Uterus (tissue), 4 donors: Measurements from ENCODE around the gene RNF157. TPM values are rescaled to one million over a fixed set of nuclear protein-coding genes. Genes with fewer than 3 reads are reported as not detected.

Experiments used
- DNase-seq, 2 donors: peaks; one replicate each; pipeline ENCODE4 v3.0.0-alpha.2; 2019 to 2020
- H3K27ac ChIP-seq, 2 donors: fragments of 200-600 bp; sonication (generic); 1 replicate in 1 of 2; 2 replicates in 1 of 2; pipeline ENCODE4 v1.5.1; 2016 to 2018
- H3K27me3 ChIP-seq, 2 donors: fragments of 200-600 bp; sonication (generic); one replicate each; pipeline ENCODE4 v1.5.1; 2018 to 2019; ENCODE audit warnings: control low read depth in 1 of 2
- H3K36me3 ChIP-seq, 2 donors: fragments of 200-600 bp; sonication (generic); one replicate each; pipeline ENCODE4 v1.5.1; 2019; ENCODE audit warnings: control low read depth in 1 of 2
- H3K4me1 ChIP-seq, 2 donors: fragments of 200-600 bp; sonication (generic); one replicate each; pipeline ENCODE4 v1.5.1; 2018 to 2019; ENCODE audit warnings: control low read depth in 1 of 2
- H3K4me3 ChIP-seq, 2 donors: fragments of 200-600 bp; sonication (generic); 1 replicate in 1 of 2; 2 replicates in 1 of 2; pipeline ENCODE4 v1.5.1; 2018 to 2019; ENCODE audit warnings: mild to moderate bottlenecking in 1 of 2
- H3K9me3 ChIP-seq, 2 donors: fragments of 200-600 bp; sonication (generic); one replicate each; pipeline ENCODE4 v1.5.1; 2019; ENCODE audit warnings: control low read depth in 1 of 2
- POLR2A ChIP-seq, 2 donors: fragments of 450-650 bp; IDR thresholded peaks; one replicate each; pipeline ENCODE4 v1.6.1; 2016; ENCODE audit warnings: antibody characterized with exemption in 2 of 2, mild to moderate bottlenecking in 1 of 2, moderate library complexity in 1 of 2
- intact Hi-C: fragments of 100-400 bp; cut with DNase I; formaldehyde crosslinking; loops from one replicate; pipeline ENCODE4 v1.15.1; 2023; ENCODE audit warnings: low total_unique reads
- total RNA-seq, 4 donors: library from RNA; depleted of rRNA in 3 of 4; stranded (reverse); fragments of >200 nt in 3 of 4; gene quantifications; one replicate each; pipeline versions ENCODE4 v1.1.0 to v1.2.4, GENCODE V29; 2014 to 2023
- TF ChIP-seq, protein P1 (sequence below), 4 experiments: fragments of 200-600 bp in 2 of 4; fragments of 450-650 bp in 2 of 4; sonication (generic) in 2 of 4; IDR thresholded peaks; one replicate each; pipeline ENCODE4 v1.5.1; 2016 to 2019; ENCODE audit warnings: antibody characterized with exemption in 4 of 4, mild to moderate bottlenecking in 2 of 4, moderate library complexity in 1 of 4
- donor health status: DM: yes; HTN: yes; CAD: no.

RNF157 gene
- total RNA-seq, 4 donors from 2014 or later: 0.77 to 5.7 (median 1.7) TPM

DNA sequence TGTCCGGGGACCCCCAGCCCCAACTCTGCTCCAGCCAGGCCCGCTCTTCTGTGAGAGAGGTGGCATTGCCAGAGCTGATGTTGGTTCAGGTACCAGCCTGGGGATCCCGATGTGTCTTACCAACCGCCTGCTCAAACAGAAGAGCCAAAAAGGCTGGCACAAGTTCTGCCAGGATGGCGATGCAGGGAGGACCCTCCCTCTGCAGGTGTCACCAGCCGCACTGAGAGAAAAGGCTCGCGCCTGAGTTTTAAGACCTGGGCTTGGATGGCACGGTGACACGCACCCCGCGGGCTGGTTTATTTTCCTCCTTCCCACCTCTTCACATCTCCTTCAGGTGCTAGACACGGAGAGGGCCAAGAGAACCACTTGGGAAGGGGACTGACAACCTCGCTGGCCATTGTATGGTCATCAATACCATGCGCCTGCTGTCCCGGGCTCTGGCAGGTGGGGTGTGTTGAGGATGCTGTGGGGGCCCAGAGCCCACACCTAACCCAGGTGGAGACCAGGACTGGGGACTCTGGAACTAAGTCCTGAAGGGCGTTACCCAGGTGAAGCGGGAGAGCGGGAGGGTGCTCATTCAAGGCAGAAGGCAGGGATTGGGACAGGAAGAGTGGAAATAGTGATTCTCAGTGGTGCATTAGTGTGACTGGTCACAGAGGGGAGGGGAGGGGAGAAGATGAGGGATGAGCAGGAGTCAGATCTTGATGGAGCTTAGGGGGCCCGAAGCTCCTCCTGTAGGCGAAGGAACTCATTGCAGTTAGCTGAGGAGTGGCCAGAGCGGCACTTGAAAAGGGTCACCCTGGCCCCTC, 115.5 kb downstream of the RNF157 start:
- TF ChIP-seq, protein P1, sequence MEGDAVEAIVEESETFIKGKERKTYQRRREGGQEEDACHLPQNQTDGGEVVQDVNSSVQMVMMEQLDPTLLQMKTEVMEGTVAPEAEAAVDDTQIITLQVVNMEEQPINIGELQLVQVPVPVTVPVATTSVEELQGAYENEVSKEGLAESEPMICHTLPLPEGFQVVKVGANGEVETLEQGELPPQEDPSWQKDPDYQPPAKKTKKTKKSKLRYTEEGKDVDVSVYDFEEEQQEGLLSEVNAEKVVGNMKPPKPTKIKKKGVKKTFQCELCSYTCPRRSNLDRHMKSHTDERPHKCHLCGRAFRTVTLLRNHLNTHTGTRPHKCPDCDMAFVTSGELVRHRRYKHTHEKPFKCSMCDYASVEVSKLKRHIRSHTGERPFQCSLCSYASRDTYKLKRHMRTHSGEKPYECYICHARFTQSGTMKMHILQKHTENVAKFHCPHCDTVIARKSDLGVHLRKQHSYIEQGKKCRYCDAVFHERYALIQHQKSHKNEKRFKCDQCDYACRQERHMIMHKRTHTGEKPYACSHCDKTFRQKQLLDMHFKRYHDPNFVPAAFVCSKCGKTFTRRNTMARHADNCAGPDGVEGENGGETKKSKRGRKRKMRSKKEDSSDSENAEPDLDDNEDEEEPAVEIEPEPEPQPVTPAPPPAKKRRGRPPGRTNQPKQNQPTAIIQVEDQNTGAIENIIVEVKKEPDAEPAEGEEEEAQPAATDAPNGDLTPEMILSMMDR (IDR thresholded peaks at IDR 0.05): no peak
- no peak for TF ChIP-seq POLR2A (IDR thresholded peaks at IDR 0.05)
- Histone ChIP-seq H3K4me1 (no peaks in the 10 kb centered on the region), H3K27ac (no peak overlapping the region), H3K4me3 (no peak overlapping the region), H3K36me3 (no peaks in the 10 kb centered on the region), H3K9me3 (no peaks in the 10 kb centered on the region), H3K27me3 (no peaks in the 10 kb centered on the region)
- intact Hi-C loops: loop anchor here (5.0 kb wide), 1 partner anchor 153 kb away; no protein-coding TSS in a partner anchor
- DNase-seq: no peak

DNA sequence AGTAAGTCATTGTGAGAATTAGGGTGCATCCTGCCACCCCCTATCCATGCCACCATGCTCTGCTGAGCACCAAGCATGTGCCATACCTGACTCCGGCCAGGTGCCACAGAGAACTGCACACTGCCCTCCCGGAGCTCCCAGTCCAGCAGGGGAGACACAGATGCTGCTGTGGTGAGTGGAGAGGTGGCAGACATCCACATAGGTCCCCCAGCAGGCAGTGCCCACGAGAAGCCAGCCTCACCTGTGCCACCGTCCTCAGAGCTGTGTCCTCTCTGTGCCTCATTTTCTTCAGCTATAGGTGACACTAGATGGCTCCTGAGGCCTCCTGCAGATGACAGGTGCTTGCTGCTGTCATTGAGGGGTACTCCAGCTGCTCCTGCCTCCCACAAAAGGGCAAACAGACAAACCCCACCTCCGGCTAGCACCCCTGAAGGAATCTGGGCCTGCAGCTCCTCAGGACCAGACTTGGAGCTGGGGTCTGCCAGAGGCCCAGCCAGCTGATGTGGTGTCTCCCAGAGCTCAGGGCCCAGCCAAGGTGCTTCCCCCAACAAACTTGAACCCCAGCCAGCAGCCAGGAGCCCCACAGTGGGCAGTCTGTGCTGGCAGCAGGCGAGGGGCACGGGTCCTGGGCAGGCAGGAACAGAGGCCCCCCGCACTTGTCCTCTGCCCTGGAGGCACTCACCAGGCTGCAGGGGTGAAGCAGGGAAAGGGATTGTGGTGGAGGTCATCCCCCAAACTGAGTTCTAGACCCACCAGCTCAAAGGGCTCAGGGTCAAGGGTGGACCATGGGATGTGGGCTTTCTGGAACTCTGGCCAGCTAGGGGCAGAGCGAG, 116.3 kb downstream of the RNF157 start:
- Histone ChIP-seq H3K36me3 (no peaks in the 10 kb centered on the region), H3K4me3 (no peak overlapping the region), H3K27me3 (no peaks in the 10 kb centered on the region), H3K27ac (no peak overlapping the region), H3K9me3 (no peaks in the 10 kb centered on the region), H3K4me1 (no peaks in the 10 kb centered on the region)
- intact Hi-C loops: loop anchor here (5.0 kb wide), 1 partner anchor 153 kb away; no protein-coding TSS in a partner anchor
- no peak for DNase-seq
- no peak for TF ChIP-seq POLR2A (IDR thresholded peaks at IDR 0.05)
- TF ChIP-seq, protein P1 (IDR thresholded peaks at IDR 0.05): no peak

DNA sequence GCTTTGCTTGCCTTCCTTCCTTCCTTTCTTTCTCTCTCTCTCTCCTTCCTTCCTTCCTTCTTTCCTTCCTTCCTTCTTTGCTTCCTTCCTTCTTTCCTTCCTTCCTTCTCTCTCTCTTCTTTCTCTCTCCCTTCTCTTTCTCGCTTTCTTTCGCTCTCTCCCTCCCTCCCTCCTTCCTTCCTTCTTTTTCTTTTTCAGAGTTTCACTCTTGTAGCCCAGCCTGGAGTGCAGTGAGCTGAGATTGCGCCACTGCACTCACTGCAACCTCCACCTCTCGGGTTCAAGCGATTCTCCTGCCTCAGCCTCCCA, 117.1 kb downstream of the RNF157 start:
- Histone ChIP-seq H3K27me3 (no peaks in the 10 kb centered on the region), H3K9me3 (no peaks in the 10 kb centered on the region), H3K4me3 (no peak overlapping the region), H3K36me3 (no peaks in the 10 kb centered on the region), H3K4me1 (no peaks in the 10 kb centered on the region), H3K27ac (no peak overlapping the region)
- TF ChIP-seq, protein P1 (IDR thresholded peaks at IDR 0.05): no peak
- no peak for TF ChIP-seq POLR2A (IDR thresholded peaks at IDR 0.05)
- intact Hi-C loops: loop anchor here (5.0 kb wide), 1 partner anchor 154 kb away; no protein-coding TSS in a partner anchor
- no peak for DNase-seq

- Histone ChIP-seq H3K4me1 (no peaks in the 10 kb centered on the region), H3K27me3 (no peaks in the 10 kb centered on the region), H3K36me3 (no peaks in the 10 kb centered on the region), H3K4me3 (no peak overlapping the region), H3K27ac (no peak overlapping the region), H3K9me3 (no peaks in the 10 kb centered on the region)
- TF ChIP-seq, protein P1 (IDR thresholded peaks at IDR 0.05): no peak
- TF ChIP-seq POLR2A (IDR thresholded peaks at IDR 0.05): no peak
- no peak for DNase-seq
- intact Hi-C loops: loop anchor here (5.0 kb wide), 1 partner anchor 155 kb away; no protein-coding TSS in a partner anchor
Observed at GRCh38 chr17:76122431-76123190, 117.7 kb downstream of the RNF157 start.
